ENCODE results near the gene TMEM269.

TMEM269 gene, protein sequence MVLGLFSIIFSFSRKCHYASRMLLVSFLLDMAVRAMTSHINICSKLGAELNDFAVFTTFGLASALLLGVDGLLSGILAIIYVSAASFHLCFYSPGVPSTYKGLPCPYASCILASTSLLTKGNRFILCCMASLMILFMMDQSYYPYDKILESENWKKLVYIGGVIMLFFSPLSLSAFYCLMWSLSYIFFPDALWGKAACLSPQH

DNA sequence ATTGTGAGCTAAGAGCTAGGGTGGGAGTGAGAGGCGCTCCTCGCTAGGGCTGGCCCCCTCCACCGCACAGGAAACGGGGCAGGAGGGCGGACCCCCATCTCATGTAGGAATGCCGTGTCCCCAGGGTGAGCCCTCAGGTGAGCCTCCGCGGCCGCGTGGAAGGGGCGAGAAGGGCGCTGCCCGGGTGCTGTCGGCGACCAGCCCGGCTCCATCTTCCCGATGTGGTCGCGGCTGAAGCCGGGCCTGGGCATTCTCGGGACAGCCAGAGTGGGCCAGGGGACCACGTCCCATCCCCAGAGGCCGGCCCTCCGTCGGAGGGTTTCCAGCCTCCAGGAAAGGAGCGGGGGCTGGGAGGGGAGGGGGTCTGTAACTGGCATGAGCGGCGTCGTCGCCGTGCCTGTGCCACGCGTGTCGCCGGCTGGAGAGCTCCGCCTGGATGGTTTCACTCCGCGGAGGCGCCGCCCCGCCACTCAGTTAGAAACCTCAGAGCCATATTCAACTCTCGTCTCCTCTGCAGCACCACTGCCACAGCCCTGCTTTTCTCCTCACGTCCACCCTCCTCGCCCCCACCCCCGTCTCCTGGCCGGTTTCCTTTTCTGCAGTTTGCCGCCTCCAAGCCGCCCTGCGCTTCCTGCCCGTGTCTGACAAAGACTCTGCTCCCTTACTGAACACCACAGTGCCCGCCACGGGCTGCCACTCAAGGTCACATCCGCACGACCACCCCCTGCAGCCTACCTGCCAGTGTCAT is at the start of gene TMEM269:
Gene TMEM269, plus strand, starts transcription at position 46 of the 748 bp plus-strand sequence. CDS start 4,903 bp downstream, outside the sequence.
- DNase-seq, result peak; percentile 51

DNA sequence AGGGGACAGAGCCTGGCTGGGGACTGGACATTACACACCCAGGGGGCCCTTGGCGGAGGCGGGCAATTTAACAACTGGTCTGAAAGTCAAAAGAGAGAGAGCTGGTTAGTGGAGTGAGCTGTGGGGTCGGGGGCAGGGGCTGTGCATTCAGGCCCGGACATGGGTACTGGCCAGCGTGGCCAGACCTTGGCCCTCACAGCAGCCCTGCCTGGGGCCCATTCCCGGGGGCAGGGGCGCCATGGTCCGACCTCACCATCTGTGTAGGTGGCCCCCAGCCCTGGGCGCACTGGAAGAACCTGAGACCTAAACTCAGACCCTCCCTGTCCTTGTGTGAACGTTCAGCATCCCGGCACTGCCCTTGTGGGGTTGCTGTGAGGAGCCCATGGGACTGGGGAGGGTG is 49.7 kb upstream of the TMEM269 start:
- DNase-seq, result no peak

DNA sequence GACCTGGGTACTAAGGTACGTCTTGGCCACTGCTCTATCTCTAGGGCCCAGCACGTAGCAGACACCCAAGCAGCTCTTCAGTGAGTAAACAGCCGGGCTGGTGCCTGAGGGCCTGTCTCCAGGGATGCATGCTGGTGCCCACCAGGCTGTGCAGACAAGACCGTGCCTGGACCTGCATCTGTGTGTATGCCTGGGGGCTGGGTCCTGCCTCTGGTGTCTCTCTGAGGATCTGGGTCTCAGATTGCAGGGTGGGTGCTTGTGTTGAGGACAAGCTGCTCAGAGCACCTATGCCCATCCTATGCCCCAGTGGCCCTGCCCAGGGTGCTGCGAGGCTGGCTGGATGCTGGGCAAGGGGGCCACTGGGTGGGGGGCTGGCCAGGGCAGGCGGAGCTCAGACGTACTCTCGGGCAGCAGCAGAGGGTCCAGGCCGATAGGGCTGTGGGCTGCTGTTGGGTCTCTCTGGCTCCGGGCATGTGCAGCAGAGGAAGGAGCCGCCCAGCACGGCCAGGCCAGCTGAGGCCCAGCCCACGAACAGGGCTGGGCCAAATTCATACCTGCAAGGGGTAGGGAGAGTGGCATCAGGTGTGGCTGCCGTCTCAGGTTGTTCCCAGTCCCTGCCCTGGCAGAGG is 49.2 kb upstream of the TMEM269 start:
- no peak for DNase-seq

DNA sequence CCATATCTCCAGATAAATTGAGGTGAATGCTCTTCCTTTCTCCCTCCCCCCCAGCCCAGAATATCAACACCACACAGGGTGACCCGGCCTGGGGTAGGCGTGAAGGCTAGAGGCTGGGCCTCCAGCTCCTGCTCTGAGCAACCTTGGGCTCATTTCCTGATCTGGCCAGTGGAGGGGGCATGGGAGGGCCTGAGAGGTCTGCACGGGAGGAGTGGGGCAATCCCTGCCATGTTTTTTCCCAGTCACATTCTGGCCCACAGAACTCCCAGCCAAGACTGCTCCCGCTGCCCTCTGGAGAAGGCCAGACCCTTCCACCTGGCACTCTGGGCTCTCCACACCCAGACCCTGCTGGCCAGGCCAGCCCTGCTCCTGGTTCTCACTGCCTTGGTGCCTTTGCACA is 48.6 kb upstream of the TMEM269 start:
- no peak for DNase-seq

DNA sequence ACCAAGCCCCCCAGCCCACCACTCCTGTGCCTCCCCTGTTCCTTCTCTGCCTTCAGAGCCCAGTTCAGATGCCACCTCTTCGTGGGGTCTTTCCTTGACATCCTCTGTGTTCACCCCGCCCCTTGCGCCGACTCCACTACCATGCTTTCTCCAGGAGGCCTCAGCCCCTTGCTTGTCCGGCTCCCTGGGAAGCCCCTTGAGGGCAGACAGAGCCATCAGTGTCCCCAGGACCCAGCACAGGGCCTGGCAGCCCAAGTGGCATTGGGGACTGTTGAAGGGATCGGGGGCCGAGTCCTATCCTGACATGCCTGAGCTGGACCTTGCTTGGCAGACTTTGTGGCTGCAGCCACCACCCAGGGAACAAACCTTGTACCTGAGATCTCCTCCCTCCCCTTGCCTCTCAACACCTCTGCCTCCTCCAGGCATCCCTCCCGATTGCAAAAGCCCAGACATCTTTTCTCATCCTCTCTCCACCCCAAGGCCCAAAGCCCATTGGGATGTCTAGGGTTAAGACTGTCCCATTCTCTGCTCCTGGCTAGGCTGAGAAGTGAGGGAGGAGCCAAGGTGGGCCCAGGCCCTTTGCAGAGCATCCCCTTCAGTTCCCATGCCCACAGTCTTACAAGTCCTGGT is 48.1 kb upstream of the TMEM269 start:
- no peak for DNase-seq

DNA sequence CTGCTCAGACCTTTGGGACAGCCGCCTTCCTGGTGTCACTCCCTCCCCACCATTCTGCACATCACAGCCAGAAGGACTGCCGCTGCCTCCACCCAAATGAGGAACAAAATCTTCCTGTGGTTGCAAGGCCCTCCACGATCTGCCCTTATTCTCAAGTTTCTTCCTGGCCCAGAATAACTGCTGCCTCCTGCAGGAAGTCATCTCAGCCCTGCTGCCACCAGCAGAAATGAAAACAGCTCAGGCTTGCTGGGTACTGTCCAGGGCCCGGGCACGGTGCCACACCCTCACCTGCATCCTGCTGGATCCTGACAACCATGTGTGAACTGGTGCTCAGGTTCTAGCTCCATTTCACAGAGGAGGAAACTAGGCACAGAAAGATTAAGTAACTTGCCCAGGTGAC is 47.5 kb upstream of the TMEM269 start:
- DNase-seq, result no peak

DNA sequence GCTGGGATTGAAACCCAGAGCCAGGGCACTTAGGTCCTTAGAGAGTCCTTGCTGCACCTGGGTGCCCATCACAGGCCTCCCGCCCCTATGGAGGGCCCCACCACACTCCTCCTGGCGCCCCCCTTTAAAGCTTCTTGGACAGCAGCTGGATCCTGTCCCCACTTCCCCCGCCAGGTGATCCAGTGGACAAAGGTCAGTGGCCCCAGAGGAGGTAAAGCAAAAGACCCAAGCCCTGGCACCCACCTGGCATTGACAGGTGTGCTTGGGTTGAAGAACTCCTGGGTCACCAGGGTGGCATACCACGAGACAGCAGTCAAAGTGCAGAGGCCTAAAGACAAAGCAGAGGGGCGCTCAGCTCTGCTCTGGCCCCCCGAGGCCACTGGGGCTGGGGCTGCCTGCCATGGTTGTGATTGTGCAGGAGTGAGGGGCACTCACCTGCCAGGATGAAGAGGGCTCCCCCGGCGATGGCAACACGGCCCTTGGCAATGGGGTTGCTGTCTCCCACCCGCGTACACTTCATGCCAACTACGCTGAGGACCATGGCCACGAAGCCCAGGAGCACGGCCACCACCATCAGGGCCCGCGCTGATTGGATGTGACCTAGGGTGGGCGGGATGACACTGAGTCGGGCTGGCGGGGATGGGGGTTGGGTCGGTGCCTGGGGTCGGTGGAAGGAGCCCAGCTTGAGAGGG is 46.7 kb upstream of the TMEM269 start:
- DNase-seq, result no peak

DNA sequence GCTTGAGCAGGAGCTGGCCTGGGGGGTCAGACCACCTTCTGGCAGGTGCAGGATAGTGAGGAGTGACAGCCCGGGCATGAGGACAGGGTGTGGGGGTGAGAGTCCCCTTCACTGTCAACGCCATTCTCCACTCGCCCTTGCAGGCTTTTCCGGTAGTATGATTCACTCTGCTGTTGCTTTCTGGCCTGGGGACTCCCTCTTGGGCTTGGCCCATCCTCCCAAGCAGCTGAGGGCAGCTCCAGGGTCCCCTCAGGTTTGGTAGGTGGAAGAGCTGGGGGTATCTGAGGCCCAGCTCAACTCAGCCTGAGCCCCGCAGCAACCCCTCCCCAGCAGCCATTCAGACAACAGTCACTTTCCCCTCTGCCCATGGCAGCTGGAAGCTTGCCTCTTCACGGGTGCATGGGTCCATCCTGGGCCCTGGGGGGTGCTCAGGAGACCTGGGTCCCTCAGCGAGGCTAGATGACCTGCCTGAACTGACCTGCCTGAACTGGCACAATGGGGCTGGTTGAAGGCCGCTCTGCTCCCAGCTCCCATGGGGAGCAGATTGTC is 46.0 kb upstream of the TMEM269 start:
- DNase-seq, result no peak

DNA sequence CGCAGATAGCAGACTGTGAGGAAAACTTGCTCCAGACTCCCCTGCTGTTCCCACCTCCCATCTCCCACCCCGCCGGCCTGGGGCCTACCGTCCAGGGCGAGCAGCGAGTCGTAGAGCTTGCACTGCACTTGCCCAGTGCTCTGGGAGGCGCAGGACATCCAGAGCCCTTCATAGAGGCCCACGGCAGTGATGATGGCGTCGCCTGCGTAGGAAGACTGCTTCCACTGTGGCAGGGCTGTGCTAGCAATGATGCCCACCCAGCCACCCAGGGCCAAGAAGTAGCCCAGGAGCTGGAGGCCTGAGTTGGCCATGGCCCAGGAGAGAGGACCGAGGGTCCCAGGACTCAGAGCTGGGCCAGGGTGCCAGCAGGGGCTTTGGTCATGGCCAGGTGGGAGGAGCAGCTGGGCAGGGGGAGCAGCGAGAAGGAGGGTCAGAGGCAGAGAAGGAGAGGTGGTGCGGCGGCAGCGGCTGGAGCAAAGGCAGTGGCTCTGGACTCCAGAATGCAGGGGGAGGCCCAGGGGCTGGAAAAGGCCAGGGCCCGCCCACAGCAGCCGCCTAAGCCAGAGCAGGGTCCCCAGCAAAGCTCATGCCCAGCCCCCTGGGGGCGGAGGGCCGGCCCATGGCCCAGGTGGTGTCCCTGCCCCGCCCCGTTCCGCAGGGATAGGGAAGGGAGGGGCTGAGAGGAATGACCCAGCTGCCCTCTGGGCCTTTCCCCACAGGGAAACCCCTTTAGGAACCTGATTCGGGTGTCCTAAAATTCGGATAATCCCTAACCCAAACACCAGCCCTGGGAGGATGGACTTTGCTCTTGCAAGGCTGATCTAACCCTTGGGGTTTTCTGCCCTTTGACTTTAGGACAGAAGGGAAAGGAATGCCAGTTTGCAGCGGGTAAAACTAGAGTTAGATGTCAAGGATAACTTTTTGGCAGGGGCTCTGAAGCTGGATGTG is 44.8 kb upstream of the TMEM269 start, which contains the start of gene CLDN19:
Gene CLDN19, minus strand, starts transcription at position 484 of the 948 bp plus-strand sequence. Its CDS starts 173 bp downstream, at position 311.
- DNase-seq, result no peak

DNA sequence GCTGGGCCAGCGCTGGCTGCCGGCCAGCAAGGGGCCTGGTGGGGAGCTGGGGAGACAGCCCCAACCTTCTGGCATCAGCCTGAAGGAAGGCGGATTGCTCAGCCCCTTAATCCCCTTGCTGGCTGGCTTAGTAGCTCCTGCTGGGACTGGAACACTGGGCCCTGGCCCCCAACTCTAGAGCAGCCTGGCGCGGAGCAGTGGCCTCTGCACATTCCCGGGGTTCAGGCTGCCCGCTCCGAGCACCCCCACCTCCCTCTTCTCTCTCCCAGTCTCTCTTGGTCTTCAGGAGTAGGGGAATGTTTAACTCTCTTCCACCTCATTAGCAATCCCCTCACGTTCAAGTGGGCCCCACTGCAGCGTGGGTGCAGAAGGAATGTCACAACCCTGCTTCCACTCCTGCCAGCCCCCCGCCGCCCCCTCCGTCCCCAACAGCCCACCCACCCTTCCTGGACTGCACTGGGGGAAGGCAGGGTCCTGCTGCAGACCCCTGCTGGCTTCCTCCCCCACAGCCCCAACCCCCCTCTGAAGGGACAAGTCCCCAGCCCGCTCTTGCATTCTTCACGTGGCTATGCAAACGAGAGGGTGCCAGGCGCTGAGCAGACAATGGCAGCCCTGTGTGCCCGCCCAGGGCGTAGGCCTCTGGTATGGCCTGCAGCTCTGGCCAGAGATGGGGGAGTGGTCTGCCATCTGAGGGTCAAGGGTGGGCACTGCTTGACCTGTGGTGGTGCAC is 43.8 kb upstream of the TMEM269 start:
- DNase-seq, result no peak

DNA sequence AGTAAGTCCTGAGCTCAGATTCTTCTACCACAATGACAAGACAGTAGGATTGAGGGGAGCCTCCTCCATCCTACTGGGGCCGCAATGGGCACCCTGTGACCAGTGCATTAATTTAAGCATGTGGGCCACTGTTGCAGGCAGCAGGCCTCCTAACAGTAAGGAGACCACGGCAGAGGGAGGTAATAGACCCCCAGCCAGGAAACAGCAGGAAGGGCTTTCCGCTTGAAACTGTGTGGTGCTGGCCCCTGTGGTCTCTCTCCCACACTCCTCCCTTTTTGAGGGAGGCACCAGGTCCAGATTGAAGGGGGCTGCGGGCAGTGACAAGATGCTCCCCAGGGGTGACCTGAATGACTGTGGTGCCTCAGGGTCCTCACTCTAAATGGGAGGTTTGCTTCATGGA is 43.1 kb upstream of the TMEM269 start:
- DNase-seq, result no peak

DNA sequence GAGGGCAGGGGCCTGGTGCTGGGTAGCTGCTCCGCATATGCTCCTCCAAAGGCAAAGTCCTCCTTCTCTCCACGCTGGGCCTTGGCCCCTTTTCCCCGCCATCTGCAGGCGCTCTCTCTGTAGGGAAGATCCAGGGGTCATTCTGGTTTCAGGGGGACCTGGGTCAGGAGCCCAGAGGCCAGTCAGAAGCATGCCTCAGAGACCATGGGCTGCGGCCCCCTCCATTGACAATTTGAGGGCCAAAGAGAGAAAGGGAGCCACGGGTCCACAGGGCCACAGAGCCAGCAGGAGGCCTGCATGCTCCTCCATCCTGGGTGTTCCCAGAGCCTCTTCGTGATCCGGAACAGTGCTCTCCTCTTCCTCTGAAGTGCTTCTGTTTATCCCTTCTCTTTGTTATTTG is 42.6 kb upstream of the TMEM269 start:
- DNase-seq, result no peak

DNA sequence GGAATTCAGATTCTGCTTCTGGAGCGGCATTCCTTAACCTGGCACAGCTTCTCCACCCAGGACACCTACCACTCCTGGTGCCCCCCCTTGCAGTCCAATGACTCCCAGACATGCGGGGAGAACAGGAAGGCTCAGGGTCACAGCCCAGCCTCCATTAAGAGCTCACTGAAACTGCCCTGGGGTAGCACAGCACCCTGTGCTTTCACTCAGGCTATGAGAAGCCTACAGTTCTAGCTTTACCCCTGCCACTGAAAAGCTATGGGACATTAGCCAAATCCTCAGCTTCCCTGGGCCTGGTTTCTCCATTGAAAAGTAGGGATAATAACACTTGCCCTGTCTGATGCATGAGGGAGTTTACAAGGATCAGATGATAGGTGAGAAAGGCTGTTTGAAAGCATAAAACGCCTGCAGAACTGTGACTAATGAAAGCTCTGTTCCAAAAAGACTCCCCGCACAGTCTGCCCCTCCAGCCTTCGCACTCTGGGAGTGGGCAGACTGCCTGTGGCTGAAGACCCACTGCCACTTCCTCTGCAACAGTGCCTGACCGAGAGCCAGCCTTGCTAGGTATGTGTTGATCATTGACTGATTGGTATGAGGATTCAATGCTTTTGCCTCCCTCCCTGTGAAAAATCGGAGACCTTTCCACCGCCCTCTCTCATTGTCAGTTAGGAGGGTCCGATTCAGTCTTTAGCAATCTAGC is 42.0 kb upstream of the TMEM269 start:
- no peak for DNase-seq

DNA sequence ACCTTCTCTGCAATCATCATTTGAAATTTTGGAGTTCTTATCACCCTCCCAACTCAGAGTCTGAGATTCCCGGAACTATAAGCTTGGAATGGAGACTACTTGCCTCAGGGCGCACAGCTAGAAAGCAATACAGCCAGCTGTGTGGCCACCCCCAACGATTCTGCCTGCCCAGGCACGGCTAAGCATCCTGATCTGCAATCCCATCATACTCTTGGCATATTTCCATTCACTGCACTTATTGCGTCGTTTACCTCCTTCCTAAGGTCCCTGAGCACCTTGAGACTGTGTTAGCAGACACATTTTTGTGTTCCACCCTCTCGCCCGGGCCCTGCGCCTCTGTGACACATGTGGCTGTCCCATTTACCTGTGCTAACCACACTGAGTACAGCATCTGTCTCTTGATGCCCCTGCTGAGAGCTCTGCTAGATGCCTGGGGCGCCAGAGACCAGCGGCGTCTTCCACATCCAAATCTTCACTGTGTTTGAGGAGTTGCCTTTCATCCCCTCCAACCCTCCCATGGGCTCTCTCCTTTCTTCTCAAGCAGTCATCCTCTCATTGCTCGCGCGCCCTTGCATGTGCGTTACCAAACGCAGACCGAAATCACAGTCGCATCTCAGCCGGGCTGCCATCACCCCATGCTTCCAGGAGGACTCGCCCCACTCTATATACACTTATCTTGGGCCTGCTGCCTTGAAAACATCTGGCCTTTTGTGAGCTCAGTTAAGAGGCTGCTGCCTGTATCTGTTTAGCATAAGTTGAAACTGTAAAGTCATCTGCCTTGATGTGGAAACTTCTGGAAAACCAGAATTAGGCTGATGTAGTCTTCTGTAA is 41.3 kb upstream of the TMEM269 start:
- DNase-seq, result no peak

DNA sequence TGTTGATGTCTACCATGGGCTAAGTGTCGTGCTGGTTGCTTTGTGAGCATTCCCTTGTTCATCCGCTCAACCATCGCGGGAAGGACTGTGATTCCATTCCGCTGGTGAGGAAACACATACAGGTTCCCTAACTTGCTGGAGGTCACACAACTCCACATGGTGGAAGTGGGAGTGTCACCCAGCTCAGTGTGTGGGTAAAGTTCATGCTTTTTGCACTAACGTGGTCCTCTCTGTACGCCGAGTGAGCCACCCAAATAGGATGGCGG is 40.7 kb upstream of the TMEM269 start:
- no peak for DNase-seq

DNA sequence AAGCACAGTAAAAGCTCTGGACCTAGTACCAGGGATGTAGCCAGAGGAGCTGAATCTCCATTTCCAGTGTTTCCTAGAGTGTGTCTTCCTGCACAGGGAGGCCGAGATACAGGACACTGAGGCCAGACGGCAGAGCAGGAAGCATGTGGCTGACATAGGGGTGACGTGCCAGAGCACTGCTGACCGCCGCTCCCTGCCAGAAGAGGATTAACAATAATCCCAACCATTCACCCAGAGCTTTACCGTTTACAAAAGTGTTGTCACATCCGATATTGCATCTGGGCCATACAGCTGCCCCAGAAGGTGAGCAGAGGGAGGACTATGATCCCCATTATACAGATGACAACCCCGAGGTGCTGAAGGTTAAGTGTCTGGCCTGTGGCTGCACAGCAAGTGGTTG is 38.9 kb upstream of the TMEM269 start:
- DNase-seq, result no peak

DNA sequence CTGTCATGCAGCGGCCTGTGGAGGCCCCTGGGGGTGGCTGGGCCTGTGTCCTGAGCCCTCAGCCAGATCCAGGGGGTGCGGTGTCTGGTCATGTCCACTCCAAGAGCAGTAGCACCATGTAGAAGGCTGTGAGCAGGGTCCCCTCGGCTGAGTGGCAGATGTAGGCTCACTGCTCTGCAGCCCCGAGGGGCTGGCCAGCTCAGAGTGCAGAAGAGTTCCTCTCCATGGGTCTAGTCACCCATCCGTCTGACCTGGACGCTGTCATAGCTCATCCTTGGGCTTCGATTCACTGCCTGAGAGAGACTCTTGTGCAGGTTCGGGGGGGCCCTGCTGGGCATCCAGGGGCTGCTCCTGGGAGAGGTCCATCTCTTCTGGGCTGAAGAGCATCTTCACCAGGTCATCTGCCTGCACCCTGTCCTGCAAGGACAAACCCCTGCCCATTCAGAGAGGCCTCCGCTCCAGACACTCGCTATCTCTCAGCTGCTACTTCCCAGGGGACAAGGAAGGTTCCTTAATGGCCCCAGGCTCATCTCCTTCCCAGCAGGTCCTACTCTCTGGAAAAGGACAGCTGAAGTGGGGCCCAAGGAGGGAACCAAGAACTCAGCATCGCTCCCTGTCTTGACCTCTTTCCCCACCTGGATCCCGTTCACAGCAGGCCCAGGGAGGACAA is 38.2 kb upstream of the TMEM269 start:
- no peak for DNase-seq

DNA sequence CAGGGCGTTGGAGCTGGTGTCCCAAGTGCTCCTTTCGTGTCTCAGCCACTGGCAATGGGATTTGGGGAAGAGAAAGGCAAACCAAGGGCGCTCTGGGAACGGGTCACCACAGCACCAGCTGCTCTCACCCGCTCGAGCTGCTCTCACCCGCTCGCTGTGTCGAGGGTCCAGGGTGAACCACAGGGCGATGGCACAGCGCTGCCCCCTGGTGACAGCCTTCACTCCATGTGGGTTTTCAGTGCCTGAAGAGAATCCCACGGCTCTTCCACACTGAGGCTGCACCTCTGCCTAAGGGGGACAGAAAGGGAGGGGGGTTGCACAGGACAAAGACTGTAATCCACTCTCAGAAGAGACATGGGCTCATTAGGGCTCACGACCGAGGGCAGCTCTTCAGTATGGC is 37.7 kb upstream of the TMEM269 start:
- peak; percentile 56 for DNase-seq

DNA sequence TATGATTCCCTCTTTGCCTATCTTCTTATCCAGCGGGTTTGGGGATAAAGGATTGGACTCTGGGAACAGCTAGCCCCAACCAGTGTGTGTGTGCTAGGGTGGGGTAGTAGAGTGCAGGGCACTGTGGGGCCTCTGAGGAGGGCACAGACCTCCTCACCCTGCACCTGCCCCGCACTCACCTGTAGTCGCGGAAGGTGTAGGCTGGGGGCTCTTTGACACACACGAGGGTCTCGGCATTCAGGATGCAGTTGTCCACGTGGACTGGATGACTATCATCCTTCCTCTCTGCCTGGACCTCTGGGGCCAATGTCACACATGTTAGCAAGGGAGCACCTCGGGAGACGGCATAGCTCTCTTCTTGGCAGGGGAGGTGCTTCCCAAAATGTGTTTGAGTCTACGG is 36.8 kb upstream of the TMEM269 start:
- no peak for DNase-seq

Measured in activated naive CD4-positive, alpha-beta T cell treated with anti-CD3 and anti-CD28 coated beads, Interleukin-2, amount 50 U/mL, for 16 hours (primary cell).